Right lobe of liver (tissue), 4 donors: ENCODE results near the gene HOXA1.

Experiments
- POLR2A ChIP-seq: fragments of 450-650 bp; IDR thresholded peaks from one replicate; pipeline ENCODE4 v1.6.1; 2017; ENCODE audit warnings: antibody characterized with exemption, mild to moderate bottlenecking
- TF ChIP-seq, protein P1 (sequence below), 4 donors: fragments of 200-600 bp in 3 of 4; fragments of 450-650 bp in 1 of 4; IDR thresholded peaks; one replicate each; pipeline versions ENCODE4 v1.5.1 to v1.8.0; 2016 to 2022; ENCODE audit warnings: antibody characterized with exemption in 4 of 4, mild to moderate bottlenecking in 2 of 4
- donor health status: DM: no; HTN: no; CAD: no.
- donor health status: DM: no; HTN: no; CAD: no.
- donor health status: DM: no; HTN: yes; CAD: no.

DNA sequence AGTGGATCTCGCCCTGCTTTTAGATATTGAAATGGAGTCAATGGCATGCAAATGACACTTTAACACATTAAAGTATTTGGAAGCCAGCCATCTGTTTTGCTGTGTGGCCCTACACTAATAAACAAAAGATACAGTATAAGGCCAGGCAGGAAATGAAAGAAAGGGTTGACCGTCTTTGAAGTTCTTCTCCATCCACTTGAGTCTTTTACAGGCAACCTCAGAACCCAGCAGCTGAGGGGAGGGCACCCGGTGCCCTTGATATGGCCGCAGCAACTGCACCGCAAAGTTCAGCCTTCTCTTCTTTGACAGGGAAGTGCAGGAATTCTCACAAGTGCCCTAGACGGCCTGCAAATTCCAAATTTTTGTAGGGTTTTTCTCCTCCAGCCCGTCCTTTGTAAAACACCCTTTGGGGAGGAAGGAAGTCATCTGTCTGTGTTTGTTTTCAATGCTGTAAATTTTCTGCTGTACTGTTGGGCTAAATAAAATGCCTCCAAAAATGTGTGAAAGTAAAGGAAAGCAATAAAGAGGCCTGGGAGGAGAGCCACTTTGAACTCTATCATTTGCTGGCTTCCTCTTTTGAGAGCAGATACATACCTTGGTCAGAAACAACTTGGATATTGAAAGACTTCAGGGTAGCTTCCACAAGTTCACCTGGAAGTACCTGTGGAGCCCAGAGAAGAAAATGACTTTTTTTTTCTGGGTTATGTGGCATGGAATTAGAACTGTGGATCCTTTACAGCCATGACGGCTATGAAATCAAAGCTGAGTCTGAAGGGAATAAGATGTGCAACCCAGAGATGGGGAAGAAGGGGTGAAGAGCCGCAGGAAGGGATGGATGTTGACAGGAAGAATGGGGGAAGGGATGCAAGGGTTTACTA is 3.6 kb downstream of the HOXA1 start:
- TF ChIP-seq, protein P1, sequence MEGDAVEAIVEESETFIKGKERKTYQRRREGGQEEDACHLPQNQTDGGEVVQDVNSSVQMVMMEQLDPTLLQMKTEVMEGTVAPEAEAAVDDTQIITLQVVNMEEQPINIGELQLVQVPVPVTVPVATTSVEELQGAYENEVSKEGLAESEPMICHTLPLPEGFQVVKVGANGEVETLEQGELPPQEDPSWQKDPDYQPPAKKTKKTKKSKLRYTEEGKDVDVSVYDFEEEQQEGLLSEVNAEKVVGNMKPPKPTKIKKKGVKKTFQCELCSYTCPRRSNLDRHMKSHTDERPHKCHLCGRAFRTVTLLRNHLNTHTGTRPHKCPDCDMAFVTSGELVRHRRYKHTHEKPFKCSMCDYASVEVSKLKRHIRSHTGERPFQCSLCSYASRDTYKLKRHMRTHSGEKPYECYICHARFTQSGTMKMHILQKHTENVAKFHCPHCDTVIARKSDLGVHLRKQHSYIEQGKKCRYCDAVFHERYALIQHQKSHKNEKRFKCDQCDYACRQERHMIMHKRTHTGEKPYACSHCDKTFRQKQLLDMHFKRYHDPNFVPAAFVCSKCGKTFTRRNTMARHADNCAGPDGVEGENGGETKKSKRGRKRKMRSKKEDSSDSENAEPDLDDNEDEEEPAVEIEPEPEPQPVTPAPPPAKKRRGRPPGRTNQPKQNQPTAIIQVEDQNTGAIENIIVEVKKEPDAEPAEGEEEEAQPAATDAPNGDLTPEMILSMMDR (IDR thresholded peaks at IDR 0.05) = no peak
- TF ChIP-seq POLR2A = no peak
